Stimulated activated CD8-positive, alpha-beta memory T cell treated with anti-CD3 and anti-CD28 coated beads, Interleukin-12 subunit alpha, Interleukin-12 subunit beta, amount 100 ng/mL, for 24 hours (primary cell): ENCODE data around the gene HSCB.
"Not testable (repeated sequence)": the region's sequence is repeated elsewhere in the genome, so short reads cannot be mapped to it uniquely, and the experiment has no call there.

ENCODE experiments used
- DNase-seq: peaks from one replicate; pipeline ENCODE4 v3.0.0-alpha.2; 2020; ENCODE audit errors: extremely low read depth

HSCB gene

GRCh38 chr22:28791124-28791523 lies 49.3 kb downstream of the HSCB start:
- no peak for DNase-seq

DNA sequence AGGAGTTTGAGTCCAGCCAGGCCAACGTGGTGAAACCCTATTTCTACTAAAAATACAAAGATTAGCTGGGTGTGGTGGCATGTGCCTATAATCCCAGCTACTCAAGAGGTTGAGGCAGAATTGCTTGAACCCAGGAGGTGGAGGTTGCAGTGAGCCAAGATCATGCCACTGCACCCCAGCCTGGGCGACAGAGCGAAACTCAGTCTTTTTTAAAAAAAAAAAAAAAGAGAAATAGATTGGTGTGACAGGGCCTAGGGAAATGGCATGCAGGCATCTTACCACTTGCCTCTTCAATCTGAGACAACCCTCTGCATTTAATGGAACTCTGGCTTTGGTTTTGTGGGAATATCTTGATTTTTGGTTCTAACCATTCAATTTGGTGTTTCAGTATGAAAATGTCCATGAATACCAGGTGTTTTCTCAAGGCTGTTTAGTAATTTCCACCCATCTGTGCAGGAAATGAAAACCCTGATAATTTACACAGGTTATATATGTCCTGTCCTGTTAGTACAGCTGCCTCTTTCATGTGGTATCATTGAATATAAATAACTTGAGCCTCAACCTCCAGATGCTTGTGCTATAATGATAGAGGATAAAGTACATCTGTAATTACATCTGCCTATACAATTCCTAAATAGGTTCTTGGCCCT lies 50.1 kb downstream of the HSCB start:
- DNase-seq: no peak

DNA sequence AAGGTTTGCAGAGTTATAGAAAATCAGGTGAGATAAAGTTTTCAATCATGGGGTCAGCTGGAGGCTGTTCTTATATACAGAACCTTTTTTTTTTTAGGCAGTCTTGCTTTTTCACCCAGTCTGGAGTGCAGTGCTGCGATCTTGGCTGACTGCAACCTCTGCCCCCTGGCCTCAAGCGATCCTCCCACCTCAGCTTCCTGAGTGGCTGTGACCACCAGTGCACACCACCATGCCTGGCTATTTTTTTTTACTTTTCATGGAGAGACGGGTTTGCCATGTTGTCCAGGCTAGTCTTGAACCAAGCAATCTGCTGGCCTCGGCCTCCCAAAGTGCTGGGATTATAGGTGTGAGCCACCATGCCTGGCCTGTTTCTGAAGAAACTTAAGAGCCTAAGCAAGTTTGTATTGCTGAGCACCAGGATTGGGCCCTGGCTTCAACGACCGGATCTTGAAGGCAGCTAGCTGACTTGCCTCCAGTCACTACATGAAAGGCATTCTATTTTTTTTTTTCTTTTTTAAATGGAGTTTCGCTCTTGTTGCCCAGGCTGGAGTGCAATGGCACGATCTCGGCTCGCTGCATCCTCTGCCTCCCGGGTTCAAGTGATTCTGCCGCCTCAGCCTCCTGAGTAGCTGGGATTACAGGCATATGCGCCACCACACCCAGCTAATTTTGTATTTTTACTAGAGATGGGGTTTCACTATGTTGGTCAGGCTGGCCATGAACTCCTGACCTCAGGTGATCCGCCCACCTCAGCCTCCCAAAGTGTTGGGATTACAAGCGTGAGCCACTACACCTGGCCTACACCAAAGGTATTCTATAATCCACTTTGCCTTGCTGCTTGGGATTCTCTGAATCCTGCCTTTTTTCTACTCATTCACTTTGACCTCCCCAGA lies 50.9 kb downstream of the HSCB start:
- DNase-seq: no peak

DNA sequence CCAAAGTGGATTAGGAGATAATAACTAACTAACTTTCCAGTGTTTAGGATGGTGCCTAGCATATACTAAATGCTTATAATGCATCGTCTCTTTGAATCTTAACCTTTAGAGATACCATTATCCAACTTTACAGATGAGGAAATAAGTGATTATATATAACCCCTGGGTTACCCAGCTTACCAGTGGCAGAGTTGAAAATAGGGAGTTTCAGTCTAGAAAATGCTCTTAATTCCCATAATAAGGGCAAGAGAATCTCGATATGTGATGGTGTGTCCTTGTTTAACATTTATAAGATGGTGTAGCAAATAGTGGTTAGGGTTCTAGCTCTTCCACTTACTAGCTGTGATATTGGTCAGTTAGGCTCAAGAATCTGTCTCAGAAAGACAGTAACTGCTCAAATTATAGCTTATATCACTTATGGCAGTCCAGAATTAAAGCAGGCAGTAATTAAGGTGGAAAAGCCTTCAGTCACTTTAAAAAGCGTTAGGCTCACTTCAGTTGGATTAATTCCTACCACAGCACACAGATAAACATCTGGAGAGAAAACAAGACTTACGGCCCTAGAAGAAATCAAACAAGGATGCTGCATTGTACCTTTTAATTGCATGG lies 52.2 kb downstream of the HSCB start:
- no peak for DNase-seq

- DNase-seq: no peak
These were observed 53.3 kb downstream of the HSCB start for GRCh38 chr22:28795071-28795693.

DNA sequence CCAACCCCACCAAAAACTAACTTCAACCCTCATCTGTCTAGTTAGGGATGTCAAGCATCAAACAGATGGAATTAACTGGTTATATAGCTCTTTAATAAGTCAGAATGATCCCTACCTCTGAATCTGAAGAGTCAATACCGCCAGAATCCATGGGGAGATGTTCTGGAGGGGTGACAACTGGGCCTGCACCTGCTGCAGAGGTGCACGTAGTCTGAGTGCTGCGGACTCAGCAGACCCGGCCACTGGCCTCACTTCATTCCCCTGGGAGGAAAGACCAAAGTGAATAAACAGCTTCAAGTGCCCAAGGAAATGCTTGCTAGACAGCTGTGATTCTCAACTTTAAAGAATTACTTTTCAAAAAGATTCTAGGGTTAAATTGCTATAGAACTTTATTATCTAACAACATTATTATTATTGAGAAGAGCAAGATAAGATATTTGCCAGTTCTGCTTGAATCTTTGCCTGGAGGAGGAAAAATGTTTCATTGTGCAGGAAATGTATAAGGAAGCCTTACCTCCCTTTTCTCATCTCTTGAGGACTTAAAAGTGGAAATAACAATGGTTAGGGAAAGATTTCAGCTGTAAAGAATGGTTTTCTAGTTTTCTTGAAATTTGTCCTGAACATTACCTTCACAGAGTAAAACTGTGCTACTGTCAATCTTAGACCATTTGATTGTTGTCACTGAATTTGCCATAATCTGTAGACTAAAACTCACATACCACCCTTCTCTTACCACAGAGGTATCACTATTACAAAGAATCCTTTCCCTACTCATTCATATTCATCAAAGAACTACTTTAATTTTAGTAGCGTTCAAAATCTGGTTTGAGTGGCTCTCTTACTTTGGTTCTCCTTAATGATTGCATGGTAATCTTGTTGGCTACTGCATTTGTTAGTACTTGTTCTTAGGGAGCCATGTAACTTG lies 54.4 kb downstream of the HSCB start:
- no peak for DNase-seq

GRCh38 chr22:28798810-28799605 lies 57.2 kb downstream of the HSCB start:
- DNase-seq: no peak

DNA sequence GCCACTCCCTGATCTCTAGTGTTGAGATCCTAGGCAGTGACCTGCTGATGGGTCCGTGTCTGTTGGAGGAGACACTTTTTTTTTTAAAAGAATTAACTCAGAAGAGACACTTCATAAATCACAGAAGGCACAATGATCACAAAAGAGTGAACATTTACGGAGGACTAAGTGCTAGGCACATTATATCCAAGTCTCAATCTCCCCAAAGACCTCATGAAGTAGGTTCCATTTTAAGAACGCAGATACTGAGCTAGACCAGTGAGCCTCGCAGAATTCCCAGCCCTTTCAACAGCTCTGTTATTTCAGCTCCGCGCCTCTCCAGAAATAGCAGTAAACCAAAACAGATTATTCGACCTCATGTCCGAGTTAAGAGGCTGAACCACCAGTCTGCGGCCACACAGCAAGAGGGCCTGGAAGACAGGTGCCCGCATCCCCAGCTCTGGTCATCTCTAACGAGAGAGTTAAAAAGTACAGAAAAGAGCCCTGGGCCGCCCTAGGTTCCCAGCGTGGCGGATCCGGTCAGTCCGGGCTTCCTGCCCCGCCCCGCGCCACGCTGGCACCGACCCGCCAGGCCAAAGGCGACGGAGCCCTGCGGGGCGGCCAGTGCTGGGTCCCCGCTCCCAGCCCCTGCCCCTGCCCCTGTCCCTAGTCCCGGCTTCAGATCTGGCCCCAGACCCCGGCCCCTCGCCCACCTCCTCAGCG lies 57.9 kb downstream of the HSCB start:
- no peak for DNase-seq

GRCh38 chr22:28800308-28801041 lies 58.6 kb downstream of the HSCB start, which contains the start of gene XBP1:
Gene XBP1, minus strand, starts transcription at chr22:28800569.
- DNase-seq: peak; percentile 75

DNA sequence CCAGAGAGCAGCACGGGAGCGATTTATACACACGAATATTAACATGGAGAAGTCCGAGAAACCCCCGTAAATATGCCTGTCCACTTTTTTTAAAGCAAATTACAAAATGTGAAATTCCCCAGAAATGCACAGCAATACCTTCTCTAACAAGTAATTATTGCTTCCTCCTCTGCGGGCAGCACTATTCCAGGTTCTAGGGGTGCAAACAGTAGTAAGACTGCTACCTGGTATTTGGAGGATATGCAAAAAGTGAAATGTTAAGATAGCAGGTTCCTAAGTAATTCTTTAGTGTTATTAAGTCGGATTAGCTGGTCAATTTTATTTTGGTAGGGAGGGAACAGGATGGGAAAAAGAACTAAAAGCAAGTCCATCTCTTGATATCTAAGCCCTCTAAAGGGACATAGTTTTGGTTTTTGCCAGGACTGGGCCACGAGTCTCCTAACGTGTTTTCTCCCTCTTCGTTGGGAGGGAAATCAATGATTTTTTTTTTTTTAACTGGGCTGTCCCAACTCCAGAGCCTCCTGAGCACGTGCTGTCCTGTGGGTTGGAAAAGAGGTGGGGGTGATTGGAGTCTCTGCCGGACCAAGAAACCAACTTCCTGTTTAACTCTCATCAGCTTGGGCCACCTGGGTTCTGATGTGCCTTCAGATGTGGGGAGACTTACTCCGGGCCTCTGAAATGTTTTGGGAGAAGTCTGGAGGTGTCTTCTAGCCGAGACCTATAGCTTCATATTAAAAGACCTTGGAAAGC lies 60.2 kb downstream of the HSCB start:
- DNase-seq: no peak

- DNase-seq: no peak
These were observed 60.8 kb downstream of the HSCB start for GRCh38 chr22:28802595-28803123.

- not testable (repeated sequence) for DNase-seq
These were observed 63.6 kb downstream of the HSCB start for GRCh38 chr22:28805426-28805825.
